DMS153 (cell line): ENCODE results near the gene ACBD4.

Experiments
- DNase-seq: peaks from one replicate; lab custom pipeline; 2025; lab: John Stamatoyannopoulos, UW

The ACBD4 gene

GRCh38 chr17:45155483-45155882, 20.0 kb downstream of the ACBD4 start:
- no peak for DNase-seq

- DNase-seq, result no peak
These were observed 20.8 kb downstream of the ACBD4 start for GRCh38 chr17:45156242-45156641.

GRCh38 chr17:45160447-45161287, 25.2 kb downstream of the ACBD4 start:
- DNase-seq, result no peak

GRCh38 chr17:45161288-45162024, 26.0 kb downstream of the ACBD4 start, which contains the start of gene HEXIM2:
Gene HEXIM2 (plus strand): TSS chr17:45161875. CDS start chr17:45162794, 919 bp downstream.
- peak; percentile 99 for DNase-seq

- no peak for DNase-seq
These were observed 26.7 kb downstream of the ACBD4 start for GRCh38 chr17:45162025-45162687.

- no peak for DNase-seq
These were observed 29.3 kb downstream of the ACBD4 start for GRCh38 chr17:45164734-45165269.

GRCh38 chr17:45168991-45169752, 33.7 kb downstream of the ACBD4 start:
- no peak for DNase-seq

- DNase-seq, result no peak
These were observed 34.9 kb downstream of the ACBD4 start for GRCh38 chr17:45170280-45170930.

- no peak for DNase-seq
These were observed 35.4 kb downstream of the ACBD4 start for GRCh38 chr17:45170931-45171337.

- peak; percentile 19 for DNase-seq
These were observed 36.1 kb downstream of the ACBD4 start for GRCh38 chr17:45171338-45172231.

- no peak for DNase-seq
These were observed 36.7 kb downstream of the ACBD4 start for GRCh38 chr17:45172232-45172540.

- DNase-seq, result peak; percentile 56
These were observed 37.2 kb downstream of the ACBD4 start for GRCh38 chr17:45172541-45173286.

GRCh38 chr17:45175759-45176115, 40.2 kb downstream of the ACBD4 start:
- no peak for DNase-seq

- no peak for DNase-seq
These were observed 42.1 kb downstream of the ACBD4 start for GRCh38 chr17:45177563-45177962.

- DNase-seq, result no peak
These were observed 48.7 kb downstream of the ACBD4 start for GRCh38 chr17:45184144-45184543.

GRCh38 chr17:45186801-45187354, 51.4 kb downstream of the ACBD4 start:
- DNase-seq, result no peak

- DNase-seq, result no peak
These were observed 53.5 kb downstream of the ACBD4 start for GRCh38 chr17:45189009-45189408.

- no peak for DNase-seq
These were observed 55.2 kb downstream of the ACBD4 start for GRCh38 chr17:45190503-45191255.
